HEK293 (cell line): ENCODE results near the gene CISD2.

Experiments used
- CTCF ChIA-PET: fragments of 350-600 bp; formaldehyde crosslinking; extraction: SDS; loops from one replicate; lab custom pipeline; 2021; ENCODE audit warnings: antibody characterized with exemption; lab: Yijun Ruan, JAX
- POLR2A ChIA-PET: fragments of 300-600 bp; formaldehyde crosslinking; extraction: SDS; loops from one replicate; lab custom pipeline; 2020; ENCODE audit warnings: antibody characterized with exemption, inconsistent platforms; lab: Yijun Ruan, JAX
- H3K27ac ChIP-seq: fragments of 200-500 bp; sonication (Bioruptor generic); 2 replicates; pipeline ENCODE4 v1.5.1; 2014; ENCODE audit warnings: low read depth, low read length, control low read depth, inconsistent platforms; ENCODE audit errors: extremely low read depth
- H3K36me3 ChIP-seq, 2 experiments: fragments of 200-500 bp in 1 of 2; sonication (Bioruptor generic) in 1 of 2; 1 replicate in 1 of 2; 2 replicates in 1 of 2; pipeline ENCODE4 v1.5.1; 2014 to 2017; ENCODE audit warnings: inconsistent platforms in 2 of 2, low read length in 2 of 2; ENCODE audit not compliant: control insufficient read depth in 2 of 2, insufficient read depth in 1 of 2
- H3K4me1 ChIP-seq: fragments of 200-500 bp; sonication (Bioruptor generic); 2 replicates; pipeline ENCODE4 v1.5.1; 2014; ENCODE audit warnings: mild to moderate bottlenecking, low read length, inconsistent platforms; ENCODE audit not compliant: control insufficient read depth, insufficient read depth
- H3K4me3 ChIP-seq: 2 replicates; pipeline ENCODE4 v1.5.1; 2011; ENCODE audit warnings: low read depth, mild to moderate bottlenecking, control low read depth, low read length, moderate library complexity
- H3K9me3 ChIP-seq: fragments of 200-500 bp; sonication (Bioruptor generic); 2 replicates; pipeline ENCODE4 v1.5.1; 2014; ENCODE audit warnings: low read depth, low read length, inconsistent platforms; ENCODE audit not compliant: control insufficient read depth, insufficient read depth
- INSM2 ChIP-seq: fragments of 450-650 bp; formaldehyde crosslinking; IDR thresholded peaks from 2 replicates; pipeline ENCODE4 v1.5.1; 2016; ENCODE audit warnings: missing biosample characterization, missing genetic modification characterization
- PRDM6 ChIP-seq: fragments of 450-650 bp; formaldehyde crosslinking; IDR thresholded peaks from 2 replicates; pipeline ENCODE4 v1.5.1; 2017; ENCODE audit warnings: missing biosample characterization, missing genetic modification characterization
- REPIN1 ChIP-seq: fragments of 450-650 bp; formaldehyde crosslinking; IDR thresholded peaks from 2 replicates; pipeline ENCODE4 v1.5.1; 2017; ENCODE audit warnings: missing biosample characterization, missing genetic modification characterization, low read depth
- YY2 ChIP-seq: fragments of 450-650 bp; formaldehyde crosslinking; IDR thresholded peaks from 2 replicates; pipeline ENCODE4 v1.5.1; 2016; ENCODE audit warnings: missing biosample characterization, missing genetic modification characterization
- ZBTB17 ChIP-seq: fragments of 450-650 bp; formaldehyde crosslinking; IDR thresholded peaks from 2 replicates; pipeline ENCODE4 v1.5.1; 2016; ENCODE audit warnings: missing biosample characterization, missing genetic modification characterization
- ZEB2 ChIP-seq: fragments of 450-650 bp; formaldehyde crosslinking; IDR thresholded peaks from 2 replicates; pipeline ENCODE4 v1.5.1; 2016; ENCODE audit warnings: missing biosample characterization, missing genetic modification characterization
- ZNF146 ChIP-seq: fragments of 450-650 bp; formaldehyde crosslinking; IDR thresholded peaks from 2 replicates; pipeline ENCODE4 v1.5.1; 2016; ENCODE audit warnings: missing biosample characterization, missing genetic modification characterization
- ZNF24 ChIP-seq: fragments of 450-650 bp; formaldehyde crosslinking; IDR thresholded peaks from 2 replicates; pipeline ENCODE4 v1.5.1; 2016; ENCODE audit warnings: missing biosample characterization, missing genetic modification characterization
- ZNF280C ChIP-seq: fragments of 450-650 bp; formaldehyde crosslinking; IDR thresholded peaks from 2 replicates; pipeline ENCODE4 v1.5.1; 2016; ENCODE audit warnings: missing biosample characterization, missing genetic modification characterization
- ZNF48 ChIP-seq: fragments of 450-650 bp; formaldehyde crosslinking; IDR thresholded peaks from 2 replicates; pipeline ENCODE4 v1.5.1; 2016; ENCODE audit warnings: missing biosample characterization, missing genetic modification characterization
- ZNF561 ChIP-seq: fragments of 450-650 bp; IDR thresholded peaks from 2 replicates; pipeline ENCODE4 v1.5.1; 2018; ENCODE audit warnings: missing biosample characterization, missing genetic modification characterization, borderline replicate concordance
- ZNF600 ChIP-seq: fragments of 450-650 bp; formaldehyde crosslinking; IDR thresholded peaks from 2 replicates; pipeline ENCODE4 v1.5.1; 2016; ENCODE audit warnings: missing biosample characterization, missing genetic modification characterization
- ZNF830 ChIP-seq: fragments of 450-650 bp; IDR thresholded peaks from 2 replicates; pipeline ENCODE4 v1.5.0; 2018; ENCODE audit warnings: missing biosample characterization, missing genetic modification characterization, low read depth, mild to moderate bottlenecking, moderate library complexity
- ZSCAN16 ChIP-seq: fragments of 450-650 bp; formaldehyde crosslinking; IDR thresholded peaks from 2 replicates; pipeline ENCODE4 v1.5.1; 2016; ENCODE audit warnings: missing biosample characterization, missing genetic modification characterization
- TF ChIP-seq, protein P1 (sequence below): fragments of 450-650 bp; formaldehyde crosslinking; IDR thresholded peaks from 2 replicates; pipeline ENCODE4 v1.5.1; 2016; ENCODE audit warnings: missing biosample characterization, missing genetic modification characterization, low read depth
- TF ChIP-seq, protein P2 (sequence below): fragments of 450-650 bp; formaldehyde crosslinking; IDR thresholded peaks from 2 replicates; pipeline ENCODE4 v1.5.1; 2016; ENCODE audit warnings: missing biosample characterization, missing genetic modification characterization

CISD2 gene

DNA sequence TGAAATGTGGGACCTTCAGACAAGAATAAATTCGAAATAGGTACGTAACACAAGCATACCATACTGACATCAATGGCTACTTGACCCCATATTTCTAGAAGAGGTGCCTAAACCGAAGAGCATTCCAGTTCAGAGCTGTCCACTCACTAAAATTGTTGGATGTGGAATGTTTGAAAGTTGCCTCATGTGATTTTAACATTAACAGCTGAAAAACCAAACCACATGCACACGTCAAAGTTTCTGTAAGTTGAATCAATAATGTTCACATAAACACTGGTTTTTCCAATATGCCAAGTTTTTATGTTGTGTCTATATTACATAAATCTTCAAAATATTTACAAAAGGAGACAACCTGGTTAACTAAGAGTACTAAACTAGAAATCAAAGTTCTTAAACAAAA, 44.9 kb upstream of the CISD2 start:
- Histone ChIP-seq H3K27ac (no peak overlapping the region), H3K9me3 (no peaks in the 10 kb centered on the region), H3K36me3 (peaks cover 0 to 42% of the 10 kb centered on the region in 2 experiments; a peak in 1 of 3 replicates), H3K4me3 (no peak overlapping the region; the same call in 1 of the 2 replicates), H3K4me1 (peaks cover 12% of the 10 kb centered on the region)
- POLR2A ChIA-PET: interaction anchor here (0.6 kb wide), 1 partner anchor 40 kb away, joined by 3 read pairs; no protein-coding TSS in a partner anchor
- TF ChIP-seq ZNF561 (tag by site-specific recombination) (no peak), YY2 (no peak), ZSCAN16 (tag by site-specific recombination) (no peak), INSM2 (no peak)
- TF ChIP-seq, all 188 proteins: peak for 0
- CTCF ChIA-PET: no interaction called here

DNA sequence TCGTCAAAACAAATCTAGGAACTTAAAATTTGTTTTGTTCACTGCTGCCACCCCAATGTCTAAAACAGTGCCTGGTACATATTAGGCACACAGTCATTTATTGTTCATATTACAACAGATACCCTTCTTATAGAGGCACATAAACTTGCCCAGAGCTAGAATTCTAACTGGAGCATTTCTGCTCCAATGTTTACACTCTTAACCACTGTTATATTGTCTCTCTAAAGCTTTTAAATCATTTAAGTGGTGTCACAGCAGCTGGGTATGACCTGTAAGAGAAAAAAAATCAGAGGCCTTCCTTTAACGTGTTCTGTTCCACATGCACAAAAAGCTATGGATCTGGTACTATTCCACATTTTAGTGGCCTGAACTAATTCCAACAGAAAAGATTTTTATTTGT, 44.4 kb upstream of the CISD2 start:
- H3K4me3 ChIP-seq: peak overlapping the region; percentile 94
- no peak overlapping the region for H3K27ac ChIP-seq
- H3K36me3 ChIP-seq: peaks cover 0 to 42% of the 10 kb centered on the region in 2 experiments; a peak in 1 of 3 replicates
- no peaks in the 10 kb centered on the region for H3K9me3 ChIP-seq
- CTCF ChIA-PET: no interaction called here
- no peak for TF ChIP-seq ZNF280C (tag by site-specific recombination)
- TF ChIP-seq ZNF146 (tag by site-specific recombination): no peak
- TF ChIP-seq PRDM6 (tag by site-specific recombination): peak; percentile 47; the same call in 1 of the 2 replicates
- no peak for TF ChIP-seq ZEB2 (tag by site-specific recombination)
- TF ChIP-seq ZNF24 (tag by site-specific recombination): no peak
- TF ChIP-seq ZNF48 (tag by site-specific recombination): no peak
- TF ChIP-seq REPIN1 (tag by site-specific recombination): no peak
- peaks cover 12% of the 10 kb centered on the region for H3K4me1 ChIP-seq
- POLR2A ChIA-PET: interaction anchor here (0.6 kb wide), 1 partner anchor 41 kb away, joined by 3 read pairs; no protein-coding TSS in a partner anchor

GRCh38 chr4:102825261-102826091, 43.3 kb upstream of the CISD2 start:
- Histone ChIP-seq H3K36me3 (peaks cover 0 to 42% of the 10 kb centered on the region in 2 experiments; a peak in 1 of 3 replicates), H3K27ac (peak overlapping the region; percentile 97), H3K4me3 (peak overlapping the region; percentile 94), H3K4me1 (peaks cover 5% of the 10 kb centered on the region), H3K9me3 (no peaks in the 10 kb centered on the region)
- ChIA-PET POLR2A (interaction anchor here (1.1 to 1.3 kb wide), 2 partner anchors 10 to 44 kb away, joined by 3 to 5 read pairs; partner anchors contain the start of gene CISD2), CTCF (no interaction called here)
- TF ChIP-seq, protein P1, sequence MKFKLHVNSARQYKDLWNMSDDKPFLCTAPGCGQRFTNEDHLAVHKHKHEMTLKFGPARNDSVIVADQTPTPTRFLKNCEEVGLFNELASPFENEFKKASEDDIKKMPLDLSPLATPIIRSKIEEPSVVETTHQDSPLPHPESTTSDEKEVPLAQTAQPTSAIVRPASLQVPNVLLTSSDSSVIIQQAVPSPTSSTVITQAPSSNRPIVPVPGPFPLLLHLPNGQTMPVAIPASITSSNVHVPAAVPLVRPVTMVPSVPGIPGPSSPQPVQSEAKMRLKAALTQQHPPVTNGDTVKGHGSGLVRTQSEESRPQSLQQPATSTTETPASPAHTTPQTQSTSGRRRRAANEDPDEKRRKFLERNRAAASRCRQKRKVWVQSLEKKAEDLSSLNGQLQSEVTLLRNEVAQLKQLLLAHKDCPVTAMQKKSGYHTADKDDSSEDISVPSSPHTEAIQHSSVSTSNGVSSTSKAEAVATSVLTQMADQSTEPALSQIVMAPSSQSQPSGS (tag by site-specific recombination): no peak
- TF ChIP-seq ZNF830 (tag by site-specific recombination) (no peak), ZBTB17 (peak; percentile 70; the same call in 1 of the 2 replicates), ZNF600 (tag by site-specific recombination) (peak; percentile 88)
- TF ChIP-seq, protein P2, sequence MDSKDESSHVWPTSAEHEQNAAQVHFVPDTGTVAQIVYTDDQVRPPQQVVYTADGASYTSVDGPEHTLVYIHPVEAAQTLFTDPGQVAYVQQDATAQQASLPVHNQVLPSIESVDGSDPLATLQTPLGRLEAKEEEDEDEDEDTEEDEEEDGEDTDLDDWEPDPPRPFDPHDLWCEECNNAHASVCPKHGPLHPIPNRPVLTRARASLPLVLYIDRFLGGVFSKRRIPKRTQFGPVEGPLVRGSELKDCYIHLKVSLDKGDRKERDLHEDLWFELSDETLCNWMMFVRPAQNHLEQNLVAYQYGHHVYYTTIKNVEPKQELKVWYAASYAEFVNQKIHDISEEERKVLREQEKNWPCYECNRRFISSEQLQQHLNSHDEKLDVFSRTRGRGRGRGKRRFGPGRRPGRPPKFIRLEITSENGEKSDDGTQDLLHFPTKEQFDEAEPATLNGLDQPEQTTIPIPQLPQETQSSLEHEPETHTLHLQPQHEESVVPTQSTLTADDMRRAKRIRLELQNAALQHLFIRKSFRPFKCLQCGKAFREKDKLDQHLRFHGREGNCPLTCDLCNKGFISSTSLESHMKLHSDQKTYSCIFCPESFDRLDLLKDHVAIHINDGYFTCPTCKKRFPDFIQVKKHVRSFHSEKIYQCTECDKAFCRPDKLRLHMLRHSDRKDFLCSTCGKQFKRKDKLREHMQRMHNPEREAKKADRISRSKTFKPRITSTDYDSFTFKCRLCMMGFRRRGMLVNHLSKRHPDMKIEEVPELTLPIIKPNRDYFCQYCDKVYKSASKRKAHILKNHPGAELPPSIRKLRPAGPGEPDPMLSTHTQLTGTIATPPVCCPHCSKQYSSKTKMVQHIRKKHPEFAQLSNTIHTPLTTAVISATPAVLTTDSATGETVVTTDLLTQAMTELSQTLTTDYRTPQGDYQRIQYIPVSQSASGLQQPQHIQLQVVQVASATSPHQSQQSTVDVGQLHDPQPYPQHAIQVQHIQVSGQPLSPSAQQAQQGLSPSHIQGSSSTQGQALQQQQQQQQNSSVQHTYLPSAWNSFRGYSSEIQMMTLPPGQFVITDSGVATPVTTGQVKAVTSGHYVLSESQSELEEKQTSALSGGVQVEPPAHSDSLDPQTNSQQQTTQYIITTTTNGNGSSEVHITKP (tag by site-specific recombination): peak; percentile 99
